SIG-M5 treated with dmso at 0.1 percent for 504 hours (cell line): ENCODE measurements around the gene SCP2.

ENCODE experiments used
- DNase-seq: peaks from one replicate; lab custom pipeline; 2025; ENCODE audit not compliant: unreplicated experiment; lab: John Stamatoyannopoulos, UW

Gene SCP2

DNA sequence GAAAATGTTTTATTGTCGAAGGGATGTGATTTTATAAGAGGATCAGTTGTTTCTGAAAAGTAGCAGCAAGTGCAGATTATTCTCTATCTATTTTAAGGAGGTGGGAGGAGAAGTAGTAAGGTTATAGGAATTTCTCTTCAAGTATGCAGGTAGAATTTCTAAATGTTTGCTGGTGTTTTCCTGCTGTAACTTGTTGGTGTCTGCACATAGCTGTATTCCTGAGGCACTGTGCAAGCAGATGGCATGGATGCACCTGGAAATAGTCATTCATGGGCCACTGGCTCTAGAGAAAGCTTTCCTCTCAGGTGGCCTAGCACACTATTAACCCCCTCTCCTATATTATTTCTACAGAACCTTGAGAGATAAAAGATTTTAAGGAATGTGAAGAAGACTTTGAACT lies 104.7 kb downstream of the SCP2 start:
- no peak for DNase-seq

DNA sequence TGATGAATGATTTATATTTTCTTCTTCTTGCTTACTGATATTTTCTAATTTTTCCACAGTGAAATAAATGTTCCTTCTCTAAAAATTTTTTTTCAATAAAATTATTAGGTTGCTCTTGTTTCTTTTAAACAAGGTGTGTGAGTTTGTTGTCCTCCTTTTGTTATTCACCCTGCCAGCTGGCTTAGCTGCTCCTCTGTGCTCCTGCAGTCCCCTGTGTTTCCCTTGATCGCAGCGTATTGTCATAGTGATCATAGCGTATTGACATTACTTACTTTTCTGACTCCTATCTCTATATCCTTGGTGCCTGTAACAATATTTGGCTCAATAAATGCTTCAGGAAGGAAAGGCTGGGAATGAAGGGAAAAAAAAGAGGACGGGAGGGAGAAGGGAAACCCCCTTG lies 110.1 kb downstream of the SCP2 start:
- no peak for DNase-seq

DNA sequence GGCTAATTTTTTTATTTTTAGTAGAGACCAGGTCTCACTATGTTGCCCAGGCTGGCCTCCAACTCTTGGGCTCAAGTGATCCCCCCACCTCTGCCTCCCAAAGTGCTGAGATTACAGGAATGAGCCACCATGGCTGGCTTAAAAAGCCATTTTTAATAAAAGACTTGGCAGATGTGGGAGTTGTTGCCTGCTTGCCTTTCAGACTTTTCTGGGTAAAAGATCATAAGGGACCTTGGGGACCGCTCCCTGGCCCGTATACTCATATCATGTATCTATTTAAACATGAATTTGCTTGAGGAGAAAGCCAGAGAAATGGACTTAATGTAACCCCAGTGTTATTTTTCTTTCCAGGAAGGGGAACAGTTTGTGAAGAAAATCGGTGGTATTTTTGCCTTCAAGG lies 111.5 kb downstream of the SCP2 start:
- DNase-seq, result no peak

DNA sequence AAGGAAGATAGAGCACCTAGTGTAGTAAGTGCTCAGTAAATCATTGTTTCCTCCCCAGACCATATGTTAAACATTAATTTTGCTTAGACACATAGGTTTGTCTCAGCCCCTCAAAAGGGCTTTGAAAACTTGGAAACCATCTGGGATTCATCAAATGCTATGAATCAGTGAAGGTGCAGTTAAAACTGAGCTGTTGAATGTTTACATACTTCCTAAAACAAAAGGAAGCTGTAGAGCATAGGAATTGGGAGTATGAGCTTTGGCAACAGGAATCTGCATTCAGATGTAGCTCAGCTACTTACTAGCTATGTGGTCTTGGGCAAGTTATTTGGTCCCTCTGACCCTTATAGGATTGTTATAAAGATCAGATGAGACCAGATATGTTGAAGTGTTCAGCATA lies 116.2 kb downstream of the SCP2 start:
- DNase-seq, result no peak

DNA sequence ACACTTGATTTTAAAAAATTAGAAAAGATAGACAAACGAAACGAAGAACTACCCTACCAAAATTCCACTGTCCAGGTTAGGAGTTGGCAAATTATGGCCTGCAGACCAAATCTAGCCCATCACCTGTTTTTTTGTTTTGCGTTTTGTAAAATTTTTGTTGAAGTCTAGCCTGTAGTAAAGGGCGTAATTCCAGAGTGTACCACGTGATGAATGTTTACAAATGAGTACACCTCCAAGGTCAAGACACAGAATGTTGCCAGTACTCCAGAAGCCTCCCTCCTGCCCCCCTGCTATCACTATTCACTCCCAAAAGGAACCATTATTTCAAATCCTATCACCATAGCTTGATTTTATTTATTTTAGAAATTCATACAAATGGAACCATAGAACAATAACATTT lies 117.8 kb downstream of the SCP2 start:
- no peak for DNase-seq

DNA sequence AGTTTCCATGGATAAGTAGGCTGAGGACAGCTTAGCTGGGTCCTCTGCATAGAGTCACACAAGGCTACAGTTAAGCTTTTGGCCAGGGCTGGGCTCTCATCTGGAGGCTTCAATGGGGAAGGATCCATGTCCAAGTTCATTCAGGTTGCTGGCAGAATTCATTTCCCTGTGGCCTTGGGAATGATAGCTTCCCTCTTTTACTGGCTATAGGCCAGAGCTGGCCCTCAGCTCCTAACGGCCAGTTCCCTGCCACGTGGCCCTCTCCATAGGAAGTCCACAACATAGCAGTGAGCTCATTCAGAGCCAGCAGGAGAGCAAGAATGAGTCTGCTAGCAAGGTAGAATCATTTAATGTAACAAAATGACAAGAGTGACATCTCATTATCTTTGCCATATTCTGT lies 119.9 kb downstream of the SCP2 start:
- no peak for DNase-seq

DNA sequence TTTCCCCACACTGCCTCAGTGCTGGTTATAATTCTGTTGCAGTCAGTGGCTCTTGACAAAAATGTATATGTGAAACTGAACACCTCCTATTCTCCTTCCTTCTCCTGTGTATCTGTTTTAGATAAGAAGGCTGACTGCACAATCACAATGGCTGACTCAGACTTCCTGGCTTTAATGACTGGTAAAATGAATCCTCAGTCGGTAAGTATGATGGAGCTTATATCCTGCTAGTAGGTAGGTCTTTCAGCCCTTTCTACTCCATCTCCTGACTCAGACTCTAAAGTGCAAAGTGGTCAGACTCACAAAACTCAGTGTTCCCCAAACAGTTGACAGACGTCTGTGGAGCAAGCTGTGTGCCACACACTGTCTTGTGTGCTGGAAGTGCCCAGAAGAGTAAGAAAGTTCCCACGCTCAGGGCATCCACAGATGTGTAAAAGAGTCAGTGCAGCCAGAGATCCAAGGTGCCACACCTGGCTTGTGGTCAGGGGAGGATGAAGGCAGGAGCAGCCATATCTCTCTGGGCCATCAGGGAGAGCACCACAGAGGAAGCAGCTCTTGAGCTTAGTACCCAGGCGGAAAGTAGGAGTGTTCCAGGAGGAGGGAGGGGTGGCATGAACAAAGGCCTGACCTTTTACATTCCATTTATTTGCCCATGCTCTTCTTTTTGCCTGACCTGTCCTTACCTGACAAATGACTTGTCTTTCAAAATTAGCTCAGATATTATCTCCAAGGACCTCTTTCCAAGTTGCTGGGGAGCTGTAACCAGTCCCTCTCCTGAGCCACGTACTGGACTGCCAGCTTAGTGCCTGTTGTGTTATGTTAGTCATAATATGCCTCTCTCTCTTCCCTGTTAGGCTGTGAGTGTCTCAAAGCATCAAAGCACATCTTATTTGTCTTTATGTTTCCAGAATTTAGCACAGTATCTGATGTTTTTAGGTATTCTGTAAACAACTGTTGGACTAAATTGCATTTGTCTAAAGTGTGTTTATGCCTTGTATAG lies 121.0 kb downstream of the SCP2 start:
- no peak for DNase-seq

DNA sequence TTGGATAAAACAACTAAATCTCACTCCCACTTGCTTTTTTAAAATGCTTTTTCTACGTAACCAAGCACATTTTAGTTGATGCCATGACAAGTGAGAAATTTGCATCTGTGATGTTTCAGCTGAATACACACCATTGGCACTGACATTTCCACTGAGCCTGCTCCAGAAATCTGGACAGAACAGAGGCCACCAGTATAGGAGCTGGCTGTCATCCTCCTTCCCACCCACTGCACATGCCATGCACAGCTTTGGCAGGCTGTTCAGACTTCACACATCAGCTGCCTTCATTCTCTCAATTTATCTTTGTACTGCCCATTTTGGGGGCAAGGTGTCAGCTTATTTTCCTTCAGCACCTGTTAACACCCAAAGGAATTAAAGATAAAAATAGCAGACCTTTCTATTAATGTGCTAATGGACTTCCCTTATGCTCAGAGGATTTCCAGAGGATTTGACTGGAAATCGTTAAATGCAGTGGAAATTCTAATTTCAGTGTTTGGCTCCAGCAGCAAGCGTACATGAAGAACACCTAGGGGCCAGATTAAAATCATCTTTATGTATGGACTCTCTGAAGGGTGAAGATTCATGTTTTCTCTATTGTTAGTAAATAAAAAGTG lies 122.0 kb downstream of the SCP2 start:
- no peak for DNase-seq

DNA sequence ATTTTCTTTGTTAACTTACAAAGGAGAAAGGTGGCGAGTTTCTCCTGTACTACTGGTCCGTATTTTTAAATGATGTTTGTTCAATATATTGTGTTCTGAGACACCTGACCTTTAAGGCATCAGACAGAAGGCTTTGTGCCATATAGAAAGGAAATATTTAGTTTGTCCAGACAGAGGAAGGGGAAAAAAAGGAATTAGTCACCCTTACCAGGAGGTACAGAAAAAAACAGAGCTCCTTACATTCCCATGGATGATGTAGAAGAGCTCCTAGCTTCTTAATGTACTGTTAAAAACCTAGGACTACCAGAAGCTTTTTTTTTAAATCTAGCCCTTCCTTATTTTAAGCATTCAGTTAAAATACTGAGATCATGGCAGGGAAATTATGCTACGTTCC lies 122.5 kb downstream of the SCP2 start:
- no peak for DNase-seq

DNA sequence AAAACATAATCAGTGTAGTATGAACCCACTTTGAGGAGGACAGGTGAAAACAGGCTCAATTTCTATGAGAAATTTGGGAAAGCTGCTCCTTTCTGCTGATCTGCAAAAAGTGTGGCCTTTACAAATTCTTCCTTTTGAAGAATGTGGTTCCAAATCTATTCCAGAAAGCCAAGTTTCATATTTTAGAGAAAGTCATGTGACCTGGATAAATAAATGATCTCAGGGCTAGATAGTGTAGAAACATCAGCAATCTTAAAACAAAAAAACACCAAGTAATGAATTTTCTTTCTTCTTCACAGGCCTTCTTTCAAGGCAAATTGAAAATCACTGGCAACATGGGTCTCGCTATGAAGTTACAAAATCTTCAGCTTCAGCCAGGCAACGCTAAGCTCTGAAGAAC lies 123.2 kb downstream of the SCP2 start:
- DNase-seq, result no peak

DNA sequence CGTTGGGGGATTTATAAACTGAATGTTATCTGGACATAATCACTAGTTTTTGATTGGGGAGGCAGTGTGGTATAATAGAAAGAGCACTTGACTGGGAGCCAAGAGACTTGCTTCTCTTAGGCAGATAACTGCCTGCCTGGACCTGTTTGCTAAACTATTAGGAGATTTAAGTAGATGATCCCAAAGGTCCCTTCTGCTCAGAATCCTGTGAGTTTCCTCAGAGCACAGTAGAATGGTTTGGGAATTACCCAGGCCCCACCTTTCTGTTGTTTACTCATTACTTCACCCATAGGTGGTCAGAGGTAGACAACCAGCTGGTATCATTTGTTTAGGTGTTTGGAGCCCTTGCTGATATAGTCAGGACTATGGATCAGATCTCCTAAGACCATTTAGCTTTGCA lies 124.6 kb downstream of the SCP2 start:
- DNase-seq, result no peak

DNA sequence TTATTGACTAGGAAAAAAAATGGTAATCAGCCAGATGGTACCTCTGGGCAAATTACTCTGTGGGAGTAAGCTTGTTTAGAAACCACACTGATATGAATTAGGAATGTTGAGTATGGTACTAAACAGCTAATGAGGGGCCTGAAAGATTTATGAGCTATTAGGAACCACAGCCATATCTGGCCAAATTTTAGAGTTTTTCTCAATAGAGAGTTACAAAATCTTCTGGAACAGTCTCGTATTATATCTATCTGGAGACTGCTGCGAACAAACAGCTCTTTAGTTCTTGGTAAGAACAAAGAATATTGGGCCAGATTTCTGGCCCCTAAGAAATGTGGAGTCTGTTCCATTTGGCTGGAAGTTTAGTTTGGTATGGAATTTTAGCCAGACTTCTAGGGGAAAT lies 130.1 kb downstream of the SCP2 start:
- no peak for DNase-seq

DNA sequence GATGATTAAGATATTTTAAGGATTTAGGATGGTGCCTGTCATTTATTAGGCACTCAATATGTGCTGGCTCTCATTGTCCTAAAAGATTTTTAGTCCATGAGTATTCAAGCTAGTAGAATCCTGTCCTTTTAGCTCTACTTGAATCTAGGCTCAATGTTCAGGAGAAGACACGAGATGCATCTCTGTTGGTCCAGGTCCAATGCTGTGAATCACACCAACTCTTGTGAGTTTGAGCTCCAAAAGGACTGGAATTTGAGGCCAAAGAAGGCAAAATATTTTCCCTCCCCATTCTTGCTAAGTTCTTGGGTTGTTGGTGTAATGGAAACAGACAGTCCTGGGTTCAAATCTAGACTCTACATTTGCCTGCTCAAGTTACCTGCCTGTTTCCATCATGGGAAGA lies 133.5 kb downstream of the SCP2 start:
- DNase-seq, result no peak

DNA sequence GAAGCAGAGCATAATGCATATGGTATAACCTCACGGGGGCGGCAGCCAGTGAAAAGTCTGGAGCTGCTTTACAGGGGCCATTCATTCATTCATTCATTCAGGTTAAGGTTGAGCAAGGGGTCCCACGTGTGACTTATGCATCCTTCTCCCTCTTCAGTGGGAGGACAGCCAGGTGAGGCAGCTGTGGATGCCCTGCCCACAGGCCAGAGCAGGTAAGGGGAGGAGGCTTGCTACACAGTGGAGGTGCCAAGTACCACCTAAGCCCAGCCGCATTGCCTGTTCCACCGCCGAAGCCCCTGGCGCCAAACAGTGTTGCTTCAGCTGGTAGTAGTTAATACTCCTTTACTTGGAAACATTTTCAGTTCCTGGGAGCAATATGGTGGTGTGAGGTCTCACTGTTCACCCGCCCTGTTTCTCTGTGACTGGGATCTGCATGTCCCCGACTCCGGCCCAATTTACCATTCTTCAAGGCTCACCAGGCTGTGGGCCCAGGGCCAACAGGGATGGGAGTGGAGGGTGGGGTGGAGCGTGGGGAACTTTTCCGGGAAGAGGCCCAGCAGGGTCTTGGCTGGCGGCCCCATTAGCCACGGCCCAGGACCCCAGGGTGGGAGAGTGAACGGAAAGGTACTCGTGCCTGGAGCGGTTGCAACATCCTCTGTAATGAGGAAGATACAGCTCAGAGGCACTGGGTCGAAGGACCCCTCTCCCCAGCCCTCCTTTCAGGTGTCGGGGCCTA lies 134.2 kb downstream of the SCP2 start:
- no peak for DNase-seq

DNA sequence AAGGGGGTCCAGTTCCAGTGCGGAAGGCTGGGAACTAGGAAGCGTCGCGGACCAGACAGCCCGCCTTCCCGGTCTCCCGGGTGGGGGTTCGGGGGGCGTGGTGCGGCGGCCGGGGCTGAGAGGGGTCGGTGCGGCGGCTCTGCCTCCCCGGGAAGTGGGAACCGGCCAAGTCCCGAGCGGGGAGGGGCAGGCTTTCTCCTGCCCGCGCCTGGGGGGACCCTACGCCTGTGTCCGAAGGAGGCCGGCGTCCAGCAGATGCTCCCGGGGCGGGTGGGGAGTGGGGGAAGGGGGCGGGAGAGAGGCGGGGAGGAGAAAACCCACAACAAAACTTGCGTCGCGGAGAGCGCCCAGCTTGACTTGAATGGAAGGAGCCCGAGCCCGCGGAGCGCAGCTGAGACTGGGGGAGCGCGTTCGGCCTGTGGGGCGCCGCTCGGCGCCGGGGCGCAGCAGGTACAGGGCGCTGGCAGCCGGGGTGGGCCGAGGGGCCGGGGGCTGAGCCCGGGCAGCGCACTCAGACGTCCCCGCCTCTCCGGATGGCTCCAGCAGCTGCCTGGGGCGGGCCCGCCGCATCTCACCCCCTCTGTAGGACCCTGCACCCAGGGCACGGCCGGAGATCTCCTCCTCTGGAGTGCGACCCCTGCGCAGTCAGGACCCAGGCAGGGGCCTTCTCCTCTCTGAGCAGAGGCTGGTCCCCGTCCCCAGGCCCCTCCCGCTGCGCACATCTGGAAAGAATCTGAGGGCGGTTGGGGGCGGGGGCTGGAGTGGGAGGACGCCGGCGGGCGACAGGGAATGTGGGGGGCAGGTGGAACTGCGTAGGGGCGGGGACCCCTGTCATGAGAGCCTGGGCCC lies 135.0 kb downstream of the SCP2 start, which contains the start of gene PODN:
PODN (plus strand) TSS at position 355 of the 849 bp plus-strand sequence. CDS start 7,643 bp downstream, outside the sequence.
- no peak for DNase-seq

DNA sequence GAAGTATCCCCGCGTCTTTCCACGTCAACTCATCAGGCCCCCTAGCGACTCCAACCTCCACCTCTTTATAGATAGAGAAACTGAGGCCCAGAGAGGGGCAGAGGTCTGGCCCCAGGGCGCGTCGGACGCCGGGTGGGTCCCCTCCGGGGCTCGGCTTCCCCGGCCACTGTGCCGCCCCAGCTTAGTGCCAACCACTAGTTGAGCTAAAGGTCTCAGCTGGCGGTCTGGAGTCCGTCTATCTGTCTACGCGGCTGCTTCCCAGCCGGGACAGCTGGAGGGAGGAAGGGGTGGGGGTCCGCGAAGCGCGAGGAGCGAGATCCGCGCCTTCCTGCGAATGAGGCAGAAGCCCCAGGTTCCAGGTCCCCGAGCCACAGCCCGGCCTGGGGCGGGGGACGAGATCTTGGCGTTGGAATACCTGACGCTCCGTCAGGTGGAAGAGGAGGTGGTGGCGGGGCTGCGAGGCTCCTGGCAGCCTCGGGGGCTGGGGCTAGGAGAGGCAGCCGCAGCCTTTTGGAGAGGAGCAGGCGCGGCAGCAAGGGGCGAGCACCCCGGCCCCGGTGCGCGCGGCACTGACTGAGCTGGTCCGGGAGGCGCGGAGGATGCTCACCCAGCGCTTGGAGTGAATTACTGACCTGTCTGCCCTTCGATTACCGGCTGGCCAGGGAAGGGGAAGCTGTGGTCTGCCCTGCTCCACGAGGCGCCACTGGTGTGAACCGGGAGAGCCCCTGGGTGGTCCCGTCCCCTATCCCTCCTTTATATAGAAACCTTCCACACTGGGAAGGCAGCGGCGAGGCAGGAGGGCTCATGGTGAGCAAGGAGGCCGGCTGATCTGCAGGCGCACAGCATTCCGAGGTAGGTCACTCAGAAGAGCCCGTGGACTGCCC lies 135.9 kb downstream of the SCP2 start:
- no peak for DNase-seq

DNA sequence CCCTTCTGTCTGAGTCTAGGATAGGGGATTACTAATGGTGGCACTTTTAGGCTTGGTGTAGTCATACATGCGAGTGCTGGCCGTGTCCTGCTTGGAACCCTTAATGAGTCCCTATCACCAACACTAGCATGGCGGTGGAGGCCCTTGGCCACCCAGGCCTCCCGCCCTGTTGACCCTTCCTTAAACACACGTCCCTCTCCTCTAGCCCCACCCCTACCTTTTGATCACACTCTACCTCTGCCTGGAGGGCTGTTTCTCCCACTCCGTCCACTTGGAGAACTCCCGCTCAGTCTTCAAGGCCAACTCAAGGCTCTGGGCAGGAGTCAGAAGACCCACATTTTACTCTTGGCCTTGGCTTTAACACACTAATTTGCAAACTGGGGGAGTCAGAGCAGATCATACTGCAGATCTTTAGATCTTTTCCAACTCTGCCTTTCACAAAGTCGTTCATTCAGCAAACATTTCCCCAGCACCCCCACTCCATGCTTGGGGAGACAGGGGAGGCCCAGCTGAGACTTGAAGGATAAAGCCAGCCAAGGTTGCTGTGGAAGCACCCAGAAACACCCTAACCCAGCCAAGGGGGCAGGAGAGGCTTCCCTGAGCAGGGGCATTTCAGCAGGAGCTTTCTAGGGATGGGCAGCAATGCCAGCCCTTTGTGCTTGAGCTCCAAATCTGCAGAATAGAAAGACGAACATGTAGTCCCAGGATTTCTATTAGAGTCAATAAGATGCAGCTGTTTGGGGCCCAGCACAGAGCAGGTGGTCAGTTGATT lies 136.9 kb downstream of the SCP2 start:
- DNase-seq, result no peak

DNA sequence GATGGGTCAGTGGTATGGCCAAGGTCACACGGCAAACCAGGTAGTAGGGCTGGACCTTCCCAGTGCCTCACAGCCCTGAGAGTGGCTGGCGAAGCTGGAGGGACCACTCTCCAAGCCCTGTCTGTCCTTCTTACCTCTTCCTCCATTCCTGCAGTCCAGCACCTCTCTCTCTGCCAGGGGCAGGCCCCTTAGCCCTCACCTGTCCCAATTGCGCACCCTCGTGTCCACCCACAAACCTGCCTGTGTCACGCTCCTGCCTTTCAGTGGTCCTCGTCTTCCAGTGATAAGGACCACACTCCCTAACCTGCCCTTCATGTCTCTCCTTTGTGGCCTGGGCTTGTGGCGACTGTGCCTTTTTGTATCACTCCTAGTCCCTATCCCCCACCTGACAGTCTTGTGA lies 138.3 kb downstream of the SCP2 start:
- no peak for DNase-seq

DNA sequence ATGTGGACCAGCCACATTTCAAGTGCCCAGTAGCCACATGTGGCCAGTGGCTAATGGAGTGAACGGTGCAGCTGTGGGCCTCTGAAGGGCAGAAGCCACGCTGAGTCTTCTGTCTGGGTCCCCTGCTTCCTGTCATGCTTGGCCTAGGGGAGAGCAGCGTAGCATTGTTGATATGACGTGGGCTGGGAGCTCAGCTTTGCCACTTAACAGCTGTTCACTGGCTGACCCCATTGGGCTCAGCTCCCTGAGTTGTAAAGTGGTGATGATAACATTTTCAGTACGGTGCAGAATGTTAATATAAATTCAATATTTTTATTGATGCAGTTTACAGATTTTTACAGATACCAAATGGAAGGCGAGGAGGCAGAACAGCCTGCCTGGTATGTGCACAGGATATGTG lies 139.4 kb downstream of the SCP2 start:
- DNase-seq, result no peak
